ENCODE results near the gene DPP7.

DPP7 gene

DNA sequence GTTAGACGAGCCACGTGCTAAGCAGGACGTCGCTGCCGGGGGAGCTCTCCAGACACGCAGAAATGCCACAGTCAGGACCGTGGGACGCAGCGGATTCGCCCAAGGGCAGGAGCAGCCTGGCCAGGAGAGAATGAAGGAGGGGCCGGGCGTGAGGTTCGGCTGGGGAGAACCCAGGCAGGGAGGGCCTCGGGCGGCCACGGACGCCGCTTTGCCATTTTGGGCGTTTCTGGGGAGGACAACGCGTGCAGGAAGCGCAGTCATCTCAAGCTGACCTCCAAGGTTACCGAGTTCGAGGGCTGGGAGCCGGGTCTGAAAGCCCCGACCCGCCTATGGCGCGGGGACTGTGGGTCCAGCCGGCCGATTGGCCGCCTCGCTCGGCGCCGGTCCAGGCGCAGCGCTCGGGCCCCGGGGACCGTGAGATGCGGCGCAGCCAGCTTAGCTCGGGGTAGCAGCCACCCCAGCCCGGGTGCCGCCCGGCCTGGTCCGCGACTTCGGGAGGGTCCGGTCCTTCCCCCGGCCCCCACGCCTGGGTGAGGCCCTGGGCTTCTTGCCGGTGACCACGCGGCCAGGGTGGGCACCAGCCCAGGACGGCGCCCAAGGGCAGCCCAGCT is 28.5 kb downstream of the DPP7 start:
- peak; percentile 34 for DNase-seq

DNA sequence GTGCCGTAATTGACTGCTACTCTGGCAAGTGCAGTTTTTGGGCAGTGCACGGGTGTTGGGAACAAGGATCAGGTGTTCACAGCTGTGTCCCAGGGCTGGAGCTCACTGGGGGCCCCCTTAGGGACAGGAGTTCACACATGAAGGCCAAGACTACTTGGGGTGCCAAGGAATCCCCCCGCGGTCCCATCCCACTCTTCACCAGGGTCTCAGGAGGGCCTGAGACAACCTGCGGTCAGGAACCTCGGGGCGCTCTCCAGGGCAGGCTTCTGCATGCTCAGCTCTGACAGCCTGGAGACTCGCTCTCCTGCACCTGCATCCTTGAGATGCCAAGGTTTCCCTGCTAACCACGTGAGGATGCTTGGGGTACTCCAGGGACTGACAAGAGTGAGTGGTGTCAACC is 30.0 kb downstream of the DPP7 start:
- DNase-seq: no peak

DNA sequence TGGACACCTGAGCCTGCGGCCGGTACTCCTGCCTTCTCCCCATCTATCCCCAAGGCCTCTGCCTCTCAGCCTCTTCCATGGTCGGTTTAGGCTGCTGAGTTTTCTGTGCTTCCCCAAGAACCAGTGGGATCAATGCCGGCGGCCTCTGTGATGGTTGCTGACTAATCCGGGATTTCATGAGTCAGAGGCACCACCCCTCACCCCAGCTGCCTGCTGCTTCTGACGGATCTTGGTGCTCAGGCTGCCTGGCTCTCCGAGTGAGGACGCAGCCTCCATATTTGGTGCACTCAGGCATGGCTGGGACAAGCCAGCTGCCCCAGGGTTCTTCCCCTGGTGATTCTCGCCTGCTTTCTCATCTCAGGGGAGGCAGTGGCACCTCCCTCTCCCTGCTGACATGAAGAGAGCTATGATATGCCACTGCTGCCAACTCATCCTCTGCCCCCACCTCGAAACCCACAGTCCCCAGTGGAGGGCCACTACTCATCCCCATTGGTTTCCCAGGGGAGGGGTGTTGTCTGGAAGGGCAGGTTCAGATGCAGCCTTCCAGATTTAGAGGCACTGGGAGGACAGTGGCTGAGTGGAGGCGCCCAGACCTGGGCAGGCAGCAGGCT is 31.0 kb downstream of the DPP7 start:
- no peak for DNase-seq

DNA sequence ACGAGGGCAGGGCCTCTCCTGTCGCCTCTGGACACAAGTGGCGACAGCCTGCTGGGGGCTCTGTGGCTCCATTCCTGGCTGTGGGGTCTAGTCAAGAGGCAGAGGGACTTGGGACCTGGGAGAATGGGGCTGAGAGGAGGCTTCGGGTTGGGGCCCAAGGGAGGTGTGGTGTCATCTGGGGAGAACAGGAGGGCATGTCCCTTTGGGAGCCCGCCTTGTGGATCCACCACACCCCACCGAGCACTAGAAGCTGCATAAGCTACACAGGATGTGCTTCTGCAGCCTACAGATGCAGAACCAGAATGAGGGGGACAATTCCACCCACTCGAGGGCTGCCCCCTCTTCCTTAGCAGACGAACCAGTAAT is 31.6 kb downstream of the DPP7 start:
- no peak for DNase-seq

DNA sequence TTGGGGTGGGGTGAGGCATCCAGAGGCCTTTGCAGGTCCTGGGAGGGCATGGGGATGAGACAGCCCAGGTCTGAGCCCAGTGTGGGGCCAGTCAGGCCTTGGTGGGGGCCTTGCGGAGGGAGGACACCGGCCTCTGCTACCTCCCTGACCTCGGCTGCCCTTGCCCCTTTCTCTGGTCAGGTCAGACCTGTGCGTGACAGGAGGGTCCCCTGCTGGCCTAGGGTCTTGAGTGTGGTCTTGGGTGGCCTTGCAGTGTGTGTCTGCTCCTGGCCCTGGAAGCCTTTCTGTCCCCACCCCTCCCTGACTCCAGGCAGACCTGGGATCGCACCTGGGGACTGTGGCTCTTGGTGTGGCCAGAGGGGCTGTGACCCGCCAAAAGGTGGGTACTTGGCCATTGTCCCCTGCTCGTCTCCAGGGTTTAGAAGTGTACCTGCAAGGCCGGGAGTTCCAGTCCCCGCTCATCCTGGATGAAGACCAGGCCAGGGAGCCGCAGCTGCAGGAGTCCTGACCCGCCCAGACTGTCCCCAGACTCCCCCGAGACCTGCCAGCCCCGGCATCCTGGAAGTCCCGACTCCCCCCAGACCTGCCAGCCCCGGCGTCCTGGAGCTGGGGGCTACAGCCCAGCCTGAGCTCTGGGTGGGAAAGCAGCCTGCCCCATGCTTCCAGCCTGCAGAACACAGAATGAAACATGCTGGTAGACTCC is 32.2 kb downstream of the DPP7 start:
- no peak for DNase-seq

- DNase-seq: no peak
These were observed 34.0 kb downstream of the DPP7 start for GRCh38 chr9:137080260-137081122.

DNA sequence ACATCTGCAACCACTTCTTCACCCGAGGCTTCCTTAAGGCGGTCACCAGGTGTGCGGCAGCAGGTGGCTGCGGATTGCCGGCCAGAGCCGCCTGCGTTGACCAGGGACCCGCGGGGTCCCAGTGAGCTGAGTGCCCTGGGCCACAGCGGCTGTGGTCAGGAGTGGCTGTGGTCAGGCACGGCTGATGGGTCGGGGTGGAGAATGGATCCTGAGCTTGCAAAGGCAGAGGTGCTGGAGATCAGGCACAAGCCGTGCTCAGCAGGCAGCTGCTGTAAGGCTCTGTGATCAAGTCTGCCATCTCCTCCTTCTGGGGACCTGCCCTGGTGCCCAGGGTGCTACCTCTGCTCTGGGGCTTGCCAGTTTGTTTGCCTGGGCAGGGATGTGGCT is 35.1 kb downstream of the DPP7 start:
- no peak for DNase-seq

DNA sequence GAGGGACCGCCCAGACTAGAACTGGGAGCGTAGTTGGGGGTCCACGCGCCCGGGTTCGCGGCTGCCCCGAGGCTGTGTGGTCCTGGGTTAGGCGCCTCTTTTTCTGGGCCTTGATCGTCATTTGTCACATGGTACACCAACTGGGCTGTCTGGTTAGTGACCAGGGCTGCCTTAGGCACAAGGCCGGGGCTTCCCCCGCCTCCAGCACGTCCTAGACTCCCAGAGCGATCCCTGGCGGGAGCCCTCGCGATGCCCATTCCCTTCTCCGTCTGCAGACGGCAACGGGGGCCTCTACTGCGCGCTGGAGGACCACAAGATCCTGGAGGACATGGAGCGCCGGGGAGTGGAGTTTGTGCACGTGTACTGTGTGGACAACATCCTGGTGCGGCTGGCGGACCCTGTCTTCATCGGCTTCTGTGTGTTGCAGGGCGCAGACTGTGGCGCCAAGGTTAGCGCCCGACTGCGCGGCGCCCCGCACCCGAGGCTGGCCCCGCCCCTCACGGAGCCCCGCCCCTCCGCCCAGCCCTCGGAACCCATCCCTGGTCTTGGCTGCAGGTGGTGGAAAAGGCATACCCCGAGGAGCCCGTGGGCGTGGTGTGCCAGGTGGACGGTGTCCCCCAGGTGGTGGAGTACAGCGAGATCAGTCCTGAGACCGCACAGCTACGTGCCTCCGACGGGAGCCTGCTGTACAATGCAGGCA is 35.7 kb downstream of the DPP7 start:
- DNase-seq: no peak

GRCh38 chr9:137077758-137078693 is 36.5 kb downstream of the DPP7 start:
- peak; percentile 47 for DNase-seq

DNA sequence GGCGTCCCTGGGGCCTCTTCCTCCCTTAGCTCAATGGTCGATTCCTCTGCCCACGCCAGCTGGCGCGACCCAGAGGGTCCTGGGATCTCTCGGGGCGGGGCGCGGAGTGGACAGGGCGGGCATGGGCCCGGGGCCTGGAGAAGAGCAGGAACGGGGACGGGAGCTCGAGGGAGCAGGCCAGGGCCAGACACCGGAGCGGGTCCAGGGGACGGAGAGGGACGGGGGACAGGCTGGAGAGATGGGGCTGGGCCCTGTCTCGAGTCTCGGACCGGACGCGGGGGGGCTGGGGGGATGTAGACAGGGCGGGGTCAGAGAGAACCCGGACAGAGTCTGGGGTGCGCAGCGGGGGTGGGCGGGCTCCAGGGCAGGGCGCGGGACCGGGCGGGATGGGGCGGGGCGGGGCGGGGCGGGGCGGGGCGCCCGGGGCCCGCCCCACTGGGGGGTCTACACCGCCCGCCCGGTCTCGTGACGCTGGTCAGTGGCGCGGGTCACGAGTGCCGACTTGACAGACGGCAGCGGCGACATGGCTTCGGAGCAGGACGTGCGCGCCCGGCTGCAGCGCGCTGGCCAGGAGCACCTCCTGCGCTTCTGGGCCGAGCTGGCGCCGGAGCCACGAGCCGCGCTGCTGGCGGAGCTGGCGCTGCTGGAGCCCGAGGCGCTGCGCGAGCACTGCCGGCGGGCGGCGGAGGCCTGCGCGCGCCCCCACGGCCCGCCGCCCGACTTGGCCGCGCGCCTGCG is 37.4 kb downstream of the DPP7 start, which contains the start of gene UAP1L1:
Gene UAP1L1, plus strand, starts transcription at position 508 of the 738 bp plus-strand sequence. Its CDS starts 16 bp downstream, at position 524.
- peak; percentile 72 for DNase-seq

DNA sequence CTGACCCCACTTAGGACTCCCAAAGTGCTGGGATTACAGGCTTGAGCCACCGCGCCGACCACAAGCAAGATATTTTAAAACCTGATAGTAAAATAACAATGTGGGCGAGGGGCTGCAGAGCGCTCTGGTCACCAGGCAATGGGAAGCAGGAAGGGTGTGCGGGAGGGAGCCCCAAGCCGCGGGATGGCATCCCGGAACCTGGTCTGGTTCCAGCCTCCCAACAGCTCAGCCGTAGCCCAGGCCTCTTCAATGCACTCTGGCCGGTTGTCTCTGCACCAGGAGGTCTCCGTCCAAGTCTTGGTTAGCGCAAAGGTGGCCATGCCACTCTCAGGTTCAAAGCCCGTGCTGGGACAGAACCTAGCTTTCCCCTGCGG is 37.9 kb downstream of the DPP7 start:
- DNase-seq: no peak

- no peak for DNase-seq
These were observed 39.2 kb downstream of the DPP7 start for GRCh38 chr9:137075275-137075775.

DNA sequence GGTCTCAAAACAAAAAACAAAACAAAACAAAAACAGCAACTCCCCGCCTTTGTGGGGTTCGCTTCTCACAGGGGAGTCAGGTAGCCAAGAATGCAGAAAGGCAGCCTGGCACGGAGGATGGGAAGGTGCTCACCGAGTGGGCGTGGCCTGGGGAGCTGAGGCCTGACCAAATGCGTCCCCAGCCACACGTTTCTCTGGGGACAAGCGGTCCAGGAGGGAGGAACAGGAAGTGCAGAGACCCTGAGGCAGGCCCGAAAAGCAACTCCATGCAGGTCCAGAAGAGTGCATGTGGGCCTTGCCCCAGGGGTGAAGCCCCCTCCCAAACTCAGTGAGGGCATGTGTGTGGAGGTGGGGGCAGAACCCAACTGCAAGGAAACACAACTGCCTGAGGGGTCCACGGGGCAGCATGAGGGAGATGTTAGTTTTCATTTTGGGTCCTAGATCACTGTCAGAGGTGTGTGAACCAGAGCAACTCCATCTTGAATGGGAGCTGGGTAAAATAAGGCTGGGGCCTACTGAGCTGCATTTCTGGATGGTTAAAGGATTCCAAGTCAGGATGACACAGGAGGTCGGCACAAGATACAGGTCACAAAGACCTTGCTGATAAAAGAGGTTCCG is 39.8 kb downstream of the DPP7 start:
- no peak for DNase-seq

DNA sequence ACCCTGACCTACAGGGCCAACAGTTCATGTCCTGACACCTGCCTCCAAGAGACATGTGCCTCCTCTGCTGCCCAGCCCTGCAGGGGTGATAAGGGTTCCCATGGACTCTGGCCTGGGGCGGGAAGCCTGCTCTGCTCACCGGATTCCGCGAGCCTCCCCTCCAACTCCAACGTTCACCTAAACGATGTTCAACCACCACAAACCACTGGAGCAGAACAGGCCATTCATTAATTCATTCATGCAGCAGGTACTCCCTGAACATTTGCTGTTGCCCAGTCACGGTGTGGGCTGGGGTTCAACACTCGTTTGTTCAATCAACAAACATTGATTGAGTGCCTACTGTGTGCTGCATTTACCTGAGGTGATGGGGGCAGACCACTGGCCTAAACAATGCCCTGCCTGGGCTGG is 40.5 kb downstream of the DPP7 start:
- DNase-seq: no peak

DNA sequence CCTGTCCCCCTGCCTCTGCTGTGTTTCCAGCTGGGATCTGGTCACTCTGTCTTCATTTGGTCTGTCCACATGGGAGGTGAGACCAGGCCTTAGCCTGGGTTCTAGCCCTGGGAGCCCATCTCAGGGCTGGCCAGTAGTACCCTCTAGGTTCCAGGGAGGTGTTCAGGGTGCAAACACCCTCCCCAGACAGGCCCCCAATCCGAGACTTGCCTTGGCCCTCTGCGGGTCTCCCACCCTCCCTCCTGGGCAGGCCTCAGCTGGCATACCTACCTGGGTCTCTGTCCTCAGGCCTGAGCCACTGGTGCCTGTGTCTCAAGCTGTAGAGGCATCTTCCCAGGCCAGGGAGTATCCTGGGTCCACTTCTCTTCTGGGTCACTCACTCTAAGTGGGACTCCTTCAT is 43.3 kb downstream of the DPP7 start:
- DNase-seq: no peak

DNA sequence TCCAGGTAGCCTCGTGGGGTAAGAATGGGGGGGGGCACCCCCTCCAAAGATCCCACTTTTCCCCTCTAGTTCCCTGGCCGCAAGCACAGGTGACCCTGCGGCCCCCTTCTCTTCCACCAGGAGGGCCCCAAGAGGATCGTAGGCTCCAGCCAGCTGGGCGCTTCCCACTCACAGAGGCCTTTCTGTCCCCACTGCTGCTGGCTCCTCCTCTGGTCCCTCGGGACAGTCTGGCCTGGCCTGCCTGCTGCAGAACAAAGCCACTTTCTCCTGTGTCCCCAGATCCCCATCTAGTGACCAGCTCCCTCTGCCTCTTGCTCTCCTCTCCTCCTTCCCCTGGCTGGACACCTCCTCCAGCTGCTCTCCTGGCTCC is 43.6 kb downstream of the DPP7 start:
- DNase-seq: no peak

GRCh38 chr9:137070201-137070905 is 44.2 kb downstream of the DPP7 start, which contains the start of gene SAPCD2:
Gene SAPCD2, minus strand, starts transcription at chr9:137070557. Its CDS starts 97 bp downstream, at chr9:137070460.
- DNase-seq: peak; percentile 84

- no peak for DNase-seq
These were observed 44.9 kb downstream of the DPP7 start for GRCh38 chr9:137069508-137070091.

All from CD4-positive, alpha-beta T cell treated with Interferon gamma for 1 hour (primary cell).